Measurements from ENCODE around the gene ANKFN1.

Gene ANKFN1

GRCh38 chr17:56186222-56186786 is 33.0 kb downstream of the ANKFN1 start:
- no peaks in the 10 kb centered on the region for H3K9me2 ChIP-seq (replicated peaks; ENCODE audit: insufficient read depth, low read length)
- H3K27me3 ChIP-seq (ENCODE audit: low read length), result no peaks in the 10 kb centered on the region
- no peak overlapping the region for H3K4me2 ChIP-seq (ENCODE audit: low read depth, low read length, poor library complexity, severe bottlenecking)
- H3K36me3 ChIP-seq (ENCODE audit: low read length), result no peaks in the 10 kb centered on the region
- H4K20me1 ChIP-seq (ENCODE audit: low read depth, low read length), result no peaks in the 10 kb centered on the region
- H3K4me3 ChIP-seq (ENCODE audit: insufficient read depth, low read length, poor library complexity, severe bottlenecking), result no peak overlapping the region
- no peak overlapping the region for H2AFZ ChIP-seq (ENCODE audit: low read depth, low read length, severe bottlenecking)
- no peak for TF ChIP-seq CTCF (IDR thresholded peaks at IDR 0.05; ENCODE audit: insufficient read depth, low read length, poor library complexity, severe bottlenecking)
- no peak for TF ChIP-seq EZH2phosphoT487 (conservative IDR thresholded peaks at IDR 0.05; ENCODE audit: low read length)
- H3K9me3 ChIP-seq (ENCODE audit: insufficient read depth, low read length), result no peaks in the 10 kb centered on the region
- H3F3A ChIP-seq (ENCODE audit: insufficient read depth), result no peaks in the 10 kb centered on the region
- H3K9ac ChIP-seq (ENCODE audit: low read length), result no peak overlapping the region
- no peak overlapping the region for H3K27ac ChIP-seq (ENCODE audit: low read depth, low read length)
- no peaks in the 10 kb centered on the region for H3K79me2 ChIP-seq (ENCODE audit: insufficient read depth, low read length)

- no peak overlapping the region for H3K9ac ChIP-seq (ENCODE audit: low read length)
- no peak overlapping the region for H3K4me3 ChIP-seq (ENCODE audit: insufficient read depth, low read length, poor library complexity, severe bottlenecking)
- H3K27ac ChIP-seq (ENCODE audit: low read depth, low read length), result no peak overlapping the region
- no peaks in the 10 kb centered on the region for H3K27me3 ChIP-seq (ENCODE audit: low read length)
- H3K79me2 ChIP-seq (ENCODE audit: insufficient read depth, low read length), result no peaks in the 10 kb centered on the region
- no peaks in the 10 kb centered on the region for H3K9me2 ChIP-seq (replicated peaks; ENCODE audit: insufficient read depth, low read length)
- no peak for TF ChIP-seq EZH2phosphoT487 (conservative IDR thresholded peaks at IDR 0.05; ENCODE audit: low read length)
- TF ChIP-seq CTCF (IDR thresholded peaks at IDR 0.05; ENCODE audit: insufficient read depth, low read length, poor library complexity, severe bottlenecking), result no peak
- H3K4me2 ChIP-seq (ENCODE audit: low read depth, low read length, poor library complexity, severe bottlenecking), result peak overlapping the region; percentile 46
- peaks cover 6% of the 10 kb centered on the region; the same call in 1 of the 2 replicates for H3K9me3 ChIP-seq (ENCODE audit: insufficient read depth, low read length)
- H3K36me3 ChIP-seq (ENCODE audit: low read length), result no peaks in the 10 kb centered on the region
- no peaks in the 10 kb centered on the region for H4K20me1 ChIP-seq (ENCODE audit: low read depth, low read length)
- no peaks in the 10 kb centered on the region for H3F3A ChIP-seq (ENCODE audit: insufficient read depth)
- H2AFZ ChIP-seq (ENCODE audit: low read depth, low read length, severe bottlenecking), result peak overlapping the region; percentile 89
Measured at GRCh38 chr17:56203430-56203829, 50.2 kb downstream of the ANKFN1 start.

GRCh38 chr17:56206351-56206750 is 53.1 kb downstream of the ANKFN1 start:
- Histone ChIP-seq H3K4me2 (ENCODE audit: low read depth, low read length, poor library complexity, severe bottlenecking) (no peak overlapping the region), H3K9me3 (ENCODE audit: insufficient read depth, low read length) (peaks cover 6% of the 10 kb centered on the region; the same call in 1 of the 2 replicates), H3K9me2 (replicated peaks; ENCODE audit: insufficient read depth, low read length) (no peaks in the 10 kb centered on the region), H3K4me3 (ENCODE audit: insufficient read depth, low read length, poor library complexity, severe bottlenecking) (no peak overlapping the region), H4K20me1 (ENCODE audit: low read depth, low read length) (no peaks in the 10 kb centered on the region), H3K27ac (ENCODE audit: low read depth, low read length) (no peak overlapping the region), H3K9ac (ENCODE audit: low read length) (no peak overlapping the region), H3K79me2 (ENCODE audit: insufficient read depth, low read length) (no peaks in the 10 kb centered on the region), H3F3A (ENCODE audit: insufficient read depth) (no peaks in the 10 kb centered on the region), H3K36me3 (ENCODE audit: low read length) (no peaks in the 10 kb centered on the region), H2AFZ (ENCODE audit: low read depth, low read length, severe bottlenecking) (no peak overlapping the region), H3K27me3 (ENCODE audit: low read length) (no peaks in the 10 kb centered on the region)
- TF ChIP-seq EZH2phosphoT487 (conservative IDR thresholded peaks at IDR 0.05; ENCODE audit: low read length) (no peak), CTCF (IDR thresholded peaks at IDR 0.05; ENCODE audit: insufficient read depth, low read length, poor library complexity, severe bottlenecking) (no peak)

All from SU-DHL-6 (cell line).